ENCODE results near the gene TUBE1. TPM values are rescaled to one million over a fixed set of nuclear protein-coding genes. Genes with fewer than 3 reads are reported as not detected.
"Not testable (repeated sequence)": the region's sequence is repeated elsewhere in the genome, so short reads cannot be mapped to it uniquely, and the experiment has no call there.

The TUBE1 gene
- total RNA-seq, 1 donor from 2014 or later = 20.9 TPM

GRCh38 chr6:112113431-112113830 lies 26.1 kb upstream of the TUBE1 start:
- no peaks in the 10 kb centered on the region for H3K4me1 ChIP-seq (ENCODE audit: control insufficient read depth in 3 of 3, insufficient read depth in 3 of 3, low read length in 3 of 3)
- H3K4me3 ChIP-seq (ENCODE audit: low read length in 3 of 3) = no peak overlapping the region
- peaks cover 3 to 18% (median 6%) of the 10 kb centered on the region in 3 donors for H3K36me3 ChIP-seq (ENCODE audit: control insufficient read depth in 3 of 3, insufficient read depth in 3 of 3, low read length in 3 of 3)
- no peak overlapping the region for H3K9ac ChIP-seq (ENCODE audit: low read depth in 1 of 3, low read length in 3 of 3)
- H3K9me3 ChIP-seq (ENCODE audit: control insufficient read depth in 3 of 3, low read length in 3 of 3) = no peaks in the 10 kb centered on the region
- H3K27ac ChIP-seq (ENCODE audit: low read depth, low read length) = no peak overlapping the region
- no peaks in the 10 kb centered on the region for H3K27me3 ChIP-seq (ENCODE audit: control insufficient read depth in 3 of 3, insufficient read depth in 3 of 3, low read length in 3 of 3)

GRCh38 chr6:112109262-112109661 lies 22.0 kb upstream of the TUBE1 start:
- Histone ChIP-seq H3K36me3 (ENCODE audit: control insufficient read depth in 3 of 3, insufficient read depth in 3 of 3, low read length in 3 of 3) (peaks cover 3 to 14% (median 6%) of the 10 kb centered on the region in 3 donors), H3K27me3 (ENCODE audit: control insufficient read depth in 3 of 3, insufficient read depth in 3 of 3, low read length in 3 of 3) (no peaks in the 10 kb centered on the region), H3K9ac (ENCODE audit: low read depth in 1 of 3, low read length in 3 of 3) (no peak overlapping the region), H3K9me3 (ENCODE audit: control insufficient read depth in 3 of 3, low read length in 3 of 3) (no peaks in the 10 kb centered on the region), H3K4me1 (ENCODE audit: control insufficient read depth in 3 of 3, insufficient read depth in 3 of 3, low read length in 3 of 3) (no peaks in the 10 kb centered on the region), H3K27ac (ENCODE audit: low read depth, low read length) (no peak overlapping the region), H3K4me3 (ENCODE audit: low read length in 3 of 3) (no peak overlapping the region)

GRCh38 chr6:112106562-112106961 lies 19.3 kb upstream of the TUBE1 start:
- no peaks in the 10 kb centered on the region for H3K9me3 ChIP-seq (ENCODE audit: control insufficient read depth in 3 of 3, low read length in 3 of 3)
- peaks cover 3 to 9% (median 6%) of the 10 kb centered on the region in 3 donors for H3K36me3 ChIP-seq (ENCODE audit: control insufficient read depth in 3 of 3, insufficient read depth in 3 of 3, low read length in 3 of 3)

GRCh38 chr6:112106026-112106425 lies 18.7 kb upstream of the TUBE1 start:
- H3K9me3 ChIP-seq (ENCODE audit: control insufficient read depth in 3 of 3, low read length in 3 of 3); H3K27ac ChIP-seq (ENCODE audit: low read depth, low read length); H3K36me3 ChIP-seq (ENCODE audit: control insufficient read depth in 3 of 3, insufficient read depth in 3 of 3, low read length in 3 of 3); H3K4me1 ChIP-seq (ENCODE audit: control insufficient read depth in 3 of 3, insufficient read depth in 3 of 3, low read length in 3 of 3); H3K9ac ChIP-seq (ENCODE audit: low read depth in 1 of 3, low read length in 3 of 3); H3K4me3 ChIP-seq (ENCODE audit: low read length in 3 of 3); H3K27me3 ChIP-seq (ENCODE audit: control insufficient read depth in 3 of 3, insufficient read depth in 3 of 3, low read length in 3 of 3): not testable (repeated sequence)

More at GRCh38 chr6:112106562-112106961, 19.3 kb upstream of the TUBE1 start:
- Histone ChIP-seq H3K9ac (ENCODE audit: low read depth in 1 of 3, low read length in 3 of 3) (no peak overlapping the region), H3K4me1 (ENCODE audit: control insufficient read depth in 3 of 3, insufficient read depth in 3 of 3, low read length in 3 of 3) (no peaks in the 10 kb centered on the region), H3K27ac (ENCODE audit: low read depth, low read length) (no peak overlapping the region), H3K27me3 (ENCODE audit: control insufficient read depth in 3 of 3, insufficient read depth in 3 of 3, low read length in 3 of 3) (no peaks in the 10 kb centered on the region), H3K4me3 (ENCODE audit: low read length in 3 of 3) (no peak overlapping the region)

GRCh38 chr6:112100561-112100960 lies 13.3 kb upstream of the TUBE1 start:
- no peaks in the 10 kb centered on the region for H3K9me3 ChIP-seq (ENCODE audit: control insufficient read depth in 3 of 3, low read length in 3 of 3)
- H3K4me1 ChIP-seq (ENCODE audit: control insufficient read depth in 3 of 3, insufficient read depth in 3 of 3, low read length in 3 of 3) = no peaks in the 10 kb centered on the region
- no peak overlapping the region for H3K9ac ChIP-seq (ENCODE audit: low read depth in 1 of 3, low read length in 3 of 3)
- no peaks in the 10 kb centered on the region for H3K27me3 ChIP-seq (ENCODE audit: control insufficient read depth in 3 of 3, insufficient read depth in 3 of 3, low read length in 3 of 3)
- peaks cover 0 to 7% (median 6%) of the 10 kb centered on the region in 3 donors for H3K36me3 ChIP-seq (ENCODE audit: control insufficient read depth in 3 of 3, insufficient read depth in 3 of 3, low read length in 3 of 3)
- H3K27ac ChIP-seq (ENCODE audit: low read depth, low read length) = no peak overlapping the region
- no peak overlapping the region for H3K4me3 ChIP-seq (ENCODE audit: low read length in 3 of 3)

GRCh38 chr6:112096901-112097300 lies 9.6 kb upstream of the TUBE1 start:
- Histone ChIP-seq H3K36me3 (ENCODE audit: control insufficient read depth in 3 of 3, insufficient read depth in 3 of 3, low read length in 3 of 3) (peaks cover 0 to 7% (median 6%) of the 10 kb centered on the region in 3 donors), H3K27ac (ENCODE audit: low read depth, low read length) (no peak overlapping the region), H3K4me3 (ENCODE audit: low read length in 3 of 3) (no peak overlapping the region), H3K9ac (ENCODE audit: low read depth in 1 of 3, low read length in 3 of 3) (no peak overlapping the region), H3K9me3 (ENCODE audit: control insufficient read depth in 3 of 3, low read length in 3 of 3) (no peaks in the 10 kb centered on the region), H3K4me1 (ENCODE audit: control insufficient read depth in 3 of 3, insufficient read depth in 3 of 3, low read length in 3 of 3) (no peaks in the 10 kb centered on the region), H3K27me3 (ENCODE audit: control insufficient read depth in 3 of 3, insufficient read depth in 3 of 3, low read length in 3 of 3) (no peaks in the 10 kb centered on the region)

GRCh38 chr6:112087916-112088315 lies 634 bp upstream of the TUBE1 start:
- no peaks in the 10 kb centered on the region for H3K9me3 ChIP-seq (ENCODE audit: control insufficient read depth in 3 of 3, low read length in 3 of 3)
- peak overlapping the region; percentile 80 for H3K27ac ChIP-seq (ENCODE audit: low read depth, low read length)
- peak overlapping the region; percentile 88 to 93 (median 92) for H3K4me3 ChIP-seq (ENCODE audit: low read length in 3 of 3)
- peaks cover 0 to 11% (median 3%) of the 10 kb centered on the region in 3 donors for H3K36me3 ChIP-seq (ENCODE audit: control insufficient read depth in 3 of 3, insufficient read depth in 3 of 3, low read length in 3 of 3)
- H3K9ac ChIP-seq (ENCODE audit: low read depth in 1 of 3, low read length in 3 of 3) = peak overlapping the region; percentile 84 to 92 (median 87)
- H3K27me3 ChIP-seq (ENCODE audit: control insufficient read depth in 3 of 3, insufficient read depth in 3 of 3, low read length in 3 of 3) = no peaks in the 10 kb centered on the region
- H3K4me1 ChIP-seq (ENCODE audit: control insufficient read depth in 3 of 3, insufficient read depth in 3 of 3, low read length in 3 of 3) = peaks cover 0 to 15% (median 7%) of the 10 kb centered on the region in 3 donors

GRCh38 chr6:112086744-112087135 lies 542 bp downstream of the TUBE1 start:
- Histone ChIP-seq H3K4me3 (ENCODE audit: low read length in 3 of 3) (peak overlapping the region; percentile 88 to 93 (median 92)), H3K27ac (ENCODE audit: low read depth, low read length) (peak overlapping the region; percentile 80), H3K9ac (ENCODE audit: low read depth in 1 of 3, low read length in 3 of 3) (peak overlapping the region; percentile 84 to 92 (median 87)), H3K4me1 (ENCODE audit: control insufficient read depth in 3 of 3, insufficient read depth in 3 of 3, low read length in 3 of 3) (peaks cover 0 to 15% (median 7%) of the 10 kb centered on the region in 3 donors), H3K36me3 (ENCODE audit: control insufficient read depth in 3 of 3, insufficient read depth in 3 of 3, low read length in 3 of 3) (peaks cover 3 to 11% (median 6%) of the 10 kb centered on the region in 3 donors), H3K27me3 (ENCODE audit: control insufficient read depth in 3 of 3, insufficient read depth in 3 of 3, low read length in 3 of 3) (no peaks in the 10 kb centered on the region), H3K9me3 (ENCODE audit: control insufficient read depth in 3 of 3, low read length in 3 of 3) (no peaks in the 10 kb centered on the region)

GRCh38 chr6:112085286-112086065 lies 1.8 kb downstream of the TUBE1 start:
- Histone ChIP-seq H3K4me3 (ENCODE audit: low read length in 3 of 3) (no peak overlapping the region), H3K4me1 (ENCODE audit: control insufficient read depth in 3 of 3, insufficient read depth in 3 of 3, low read length in 3 of 3) (peaks cover 0 to 15% (median 7%) of the 10 kb centered on the region in 3 donors)

GRCh38 chr6:112081569-112081968 lies 5.7 kb downstream of the TUBE1 start:
- H3K36me3 ChIP-seq (ENCODE audit: control insufficient read depth in 3 of 3, insufficient read depth in 3 of 3, low read length in 3 of 3) = peaks cover 8 to 35% (median 25%) of the 10 kb centered on the region in 3 donors
- no peak overlapping the region for H3K27ac ChIP-seq (ENCODE audit: low read depth, low read length)
- H3K27me3 ChIP-seq (ENCODE audit: control insufficient read depth in 3 of 3, insufficient read depth in 3 of 3, low read length in 3 of 3) = no peaks in the 10 kb centered on the region
- no peak overlapping the region for H3K9ac ChIP-seq (ENCODE audit: low read depth in 1 of 3, low read length in 3 of 3)
- peaks cover 0 to 6% (median 4%) of the 10 kb centered on the region in 3 donors for H3K4me1 ChIP-seq (ENCODE audit: control insufficient read depth in 3 of 3, insufficient read depth in 3 of 3, low read length in 3 of 3)
- no peak overlapping the region for H3K4me3 ChIP-seq (ENCODE audit: low read length in 3 of 3)
- H3K9me3 ChIP-seq (ENCODE audit: control insufficient read depth in 3 of 3, low read length in 3 of 3) = no peaks in the 10 kb centered on the region

More at GRCh38 chr6:112085286-112086065, 1.8 kb downstream of the TUBE1 start:
- no peak overlapping the region for H3K27ac ChIP-seq (ENCODE audit: low read depth, low read length)
- no peak overlapping the region for H3K9ac ChIP-seq (ENCODE audit: low read depth in 1 of 3, low read length in 3 of 3)
- no peaks in the 10 kb centered on the region for H3K27me3 ChIP-seq (ENCODE audit: control insufficient read depth in 3 of 3, insufficient read depth in 3 of 3, low read length in 3 of 3)
- H3K36me3 ChIP-seq (ENCODE audit: control insufficient read depth in 3 of 3, insufficient read depth in 3 of 3, low read length in 3 of 3) = peaks cover 5 to 19% (median 10%) of the 10 kb centered on the region in 3 donors
- H3K9me3 ChIP-seq (ENCODE audit: control insufficient read depth in 3 of 3, low read length in 3 of 3) = no peaks in the 10 kb centered on the region
